ENCODE results near the gene DCAF10. TPM values are rescaled to one million over a fixed set of nuclear protein-coding genes. Genes with fewer than 3 reads are reported as not detected.
A peak's percentile ranks its signal among the peaks of the same experiment; 100 is the strongest.

Gene DCAF10
- total and polyA plus RNA-seq, 10 of the 15 experiments (the other 5 are each of a cell fraction or from before 2014, with no cell fraction given), result 3.9 to 21.7 (median 9.8) TPM

- Histone ChIP-seq H3K9ac (ENCODE audit: control insufficient read depth, insufficient read depth, low read length) (no peak overlapping the region), H3K9me3 (replicated peaks; ENCODE audit: control insufficient read depth, insufficient read depth, low read length) (no peaks in the 10 kb centered on the region), H2AFZ (ENCODE audit: control insufficient read depth, low read depth, low read length) (no peak overlapping the region), H3K4me1 (ENCODE audit: control insufficient read depth, insufficient read depth, low read length) (no peaks in the 10 kb centered on the region), H4K20me1 (ENCODE audit: control insufficient read depth, insufficient read depth) (no peaks in the 10 kb centered on the region), H3K4me2 (ENCODE audit: control insufficient read depth, insufficient read depth) (no peak overlapping the region), H3K27ac (ENCODE audit: control insufficient read depth, insufficient read depth) (no peak overlapping the region), H3K27me3 (replicated peaks in 1 of 2; ENCODE audit: control insufficient read depth in 2 of 2, insufficient read depth in 2 of 2, low read length in 1 of 2) (no peaks in the 10 kb centered on the region), H3K36me3 (ENCODE audit: control insufficient read depth in 2 of 2, insufficient read depth in 2 of 2, low read length in 1 of 2) (peaks cover 6 to 19% of the 10 kb centered on the region in 2 experiments), H3K79me2 (ENCODE audit: control insufficient read depth, insufficient read depth, low read length) (no peaks in the 10 kb centered on the region), H3K4me3 (no peak overlapping the region)
- 89% methylated on average over 5 of the region's 5 CpGs for WGBS (ENCODE audit: insufficient coverage, insufficient replicate concordance, low lambda C conversion rate, missing lambda C conversion rate)
- FAIRE-seq (no peak), ATAC-seq (no peak), DNase-seq (ENCODE audit: low read depth, low spot score) (no peak)
- in situ Hi-C loops (cut with MboI) (no loop called here), intact Hi-C loops (cut with micrococcal nuclease; ENCODE audit: unreplicated experiment) (no loop called here)
- TF ChIP-seq POLR2A (IDR thresholded peaks at IDR 0.05; ENCODE audit: low read depth, low read length) (no peak), HDGF (IDR thresholded peaks at IDR 0.05) (no peak), SKIL (IDR thresholded peaks at IDR 0.05; ENCODE audit: low read depth, poor library complexity, severe bottlenecking) (no peak), NFIC (IDR thresholded peaks at IDR 0.05; ENCODE audit: low read depth, low read length) (no peak)
- ChIA-PET RAD21 (ENCODE audit: unreplicated experiment) (no interaction called here), CTCF (no interaction called here), SMC1A (ENCODE audit: uncharacterized antibody, unreplicated experiment) (no interaction called here), POLR2A (no interaction called here)
- BruUV-seq (replicated peaks), result no TSS peak
Observed at GRCh38 chr9:37776328-37776727, 24.3 kb upstream of the DCAF10 start.

GRCh38 chr9:37778534-37778933, 22.1 kb upstream of the DCAF10 start:
- TSS peak; percentile 49 for BruUV-seq (replicated peaks)
- in situ Hi-C loops (cut with MboI), result no loop called here
- H3K9ac ChIP-seq (ENCODE audit: control insufficient read depth, insufficient read depth, low read length), result no peak overlapping the region
- TF ChIP-seq RUNX3 (IDR thresholded peaks at IDR 0.05; ENCODE audit: low read length) (no peak), RBBP5 (conservative IDR thresholded peaks at IDR 0.05) (no peak), MEF2B (IDR thresholded peaks at IDR 0.05; ENCODE audit: partially characterized antibody, poor library complexity, severe bottlenecking) (no peak), MLLT1 (IDR thresholded peaks at IDR 0.05) (no peak), SIX5 (IDR thresholded peaks at IDR 0.05; ENCODE audit: low read depth, low read length, severe bottlenecking) (no peak), CREB1 (IDR thresholded peaks at IDR 0.05; ENCODE audit: low read depth) (no peak), IKZF2 (IDR thresholded peaks at IDR 0.05) (no peak), CBFB (IDR thresholded peaks at IDR 0.05; ENCODE audit: low read depth) (no peak), POLR2AphosphoS5 (IDR thresholded peaks at IDR 0.05; ENCODE audit: low read length) (no peak), IKZF1 (conservative IDR thresholded peaks at IDR 0.05) (no peak), NR2F1 (conservative IDR thresholded peaks at IDR 0.05) (no peak), EGR1 (IDR thresholded peaks at IDR 0.05; ENCODE audit: borderline replicate concordance in 1 of 2, low read depth in 2 of 2, low read length in 2 of 2) (no peak), CEBPB (IDR thresholded peaks at IDR 0.05; ENCODE audit: borderline replicate concordance in 1 of 2, low read depth in 2 of 2, low read length in 2 of 2) (no peak), WRNIP1 (IDR thresholded peaks at IDR 0.05; ENCODE audit: borderline replicate concordance, low read depth, low read length) (no peak)

More at GRCh38 chr9:37778534-37778933, 22.1 kb upstream of the DCAF10 start:
- WGBS (ENCODE audit: insufficient coverage, insufficient replicate concordance, low lambda C conversion rate, missing lambda C conversion rate), result 100% methylated on average over 2 of the region's 2 CpGs
- ChIA-PET SMC1A (ENCODE audit: uncharacterized antibody, unreplicated experiment) (interaction anchor here (0.9 to 1.4 kb wide), 2 partner anchors 33 to 55 kb away, joined by 3 to 4 read pairs; no protein-coding TSS in a partner anchor), POLR2A (no interaction called here), RAD21 (ENCODE audit: unreplicated experiment) (no interaction called here), CTCF (interaction anchor here (0.6 to 1.3 kb wide), 2 partner anchors 19 to 129 kb away, joined by 3 to 5 read pairs; no protein-coding TSS in a partner anchor)
- FAIRE-seq (no peak), DNase-seq (ENCODE audit: low read depth, low spot score) (no peak), ATAC-seq (no peak)
- H3K36me3 ChIP-seq (ENCODE audit: control insufficient read depth in 2 of 2, insufficient read depth in 2 of 2, low read length in 1 of 2), result peaks cover 6 to 24% of the 10 kb centered on the region in 2 experiments
- H3K4me1 ChIP-seq (ENCODE audit: control insufficient read depth, insufficient read depth, low read length), result no peaks in the 10 kb centered on the region
- intact Hi-C loops (cut with micrococcal nuclease; ENCODE audit: unreplicated experiment), result no loop called here
- H3K27ac ChIP-seq (ENCODE audit: control insufficient read depth, insufficient read depth), result no peak overlapping the region
- H3K4me3 ChIP-seq, result no peak overlapping the region
- H3K4me2 ChIP-seq (ENCODE audit: control insufficient read depth, insufficient read depth), result no peak overlapping the region
- H2AFZ ChIP-seq (ENCODE audit: control insufficient read depth, low read depth, low read length), result no peak overlapping the region
- no peaks in the 10 kb centered on the region for H3K9me3 ChIP-seq (replicated peaks; ENCODE audit: control insufficient read depth, insufficient read depth, low read length)
- H3K79me2 ChIP-seq (ENCODE audit: control insufficient read depth, insufficient read depth, low read length), result peaks cover 8% of the 10 kb centered on the region
- no peaks in the 10 kb centered on the region for H4K20me1 ChIP-seq (ENCODE audit: control insufficient read depth, insufficient read depth)
- H3K27me3 ChIP-seq (replicated peaks in 1 of 2; ENCODE audit: control insufficient read depth in 2 of 2, insufficient read depth in 2 of 2, low read length in 1 of 2), result no peaks in the 10 kb centered on the region

All from GM12878 (cell line).